Measurements from ENCODE around the gene ANHX.

- TF ChIP-seq CTCF (IDR thresholded peaks at IDR 0.05): no peak
- TF ChIP-seq POLR2A (IDR thresholded peaks at IDR 0.05): no peak
Measured at GRCh38 chr12:133192847-133193246, 42.8 kb downstream of the ANHX start.

Measured in adrenal gland (tissue), 5 donors.